A549 (cell line): Measurements from ENCODE around the gene RSF1. TPM values are rescaled to one million over a fixed set of nuclear protein-coding genes. Genes with fewer than 3 reads are reported as not detected.

ENCODE experiments used
- ATAC-seq, 2 experiments: fragments of 200-7000 bp in 1 of 2; fragments of >200 bp in 1 of 2; cut with Nextera tagmentation in 1 of 2; cut with Tn5 transposase in 1 of 2; 3 replicates each; pipeline versions ENCODE4 v1.8.0 to v1.9.1; 2018 to 2020; ENCODE audit warnings: mild to moderate bottlenecking in 1 of 2, moderate library complexity in 1 of 2
- CTCF ChIA-PET: fragments of 300-600 bp; sonication (Branson Sonifier 250); formaldehyde crosslinking; extraction: SDS; loops from one replicate; lab custom pipeline; 2021; ENCODE audit warnings: antibody characterized with exemption, inconsistent platforms; lab: Yijun Ruan, JAX
- POLR2A ChIA-PET: fragments of 350-600 bp; formaldehyde crosslinking; extraction: SDS; loops from one replicate; lab custom pipeline; 2021; ENCODE audit warnings: antibody characterized with exemption, inconsistent platforms; lab: Yijun Ruan, JAX
- DNase-seq, 2 experiments: peaks; one replicate each; pipeline versions ENCODE4 v3.0.0 to v3.0.0-alpha.2; 2011 to 2016; ENCODE audit warnings: low read depth in 1 of 2, low spot score in 1 of 2
- FAIRE-seq: peaks from 2 replicates; lab custom pipeline; 2011; peaks lifted over from hg19 to GRCh38; lab: Jason Lieb, UNC
- H3K27ac ChIP-seq, 2 experiments: fragments of >200 bp; sonication (Bioruptor Twin); formaldehyde crosslinking; 3 replicates each; pipeline ENCODE4 v1.5.1; 2016 to 2017
- H3K4me1 ChIP-seq: fragments of >200 bp; sonication (Bioruptor Twin); formaldehyde crosslinking; 3 replicates; pipeline ENCODE4 v1.6.1; 2016
- H3K4me2 ChIP-seq: fragments of >200 bp; sonication (Bioruptor Twin); formaldehyde crosslinking; 3 replicates; pipeline ENCODE4 v1.6.1; 2016
- H3K4me3 ChIP-seq: fragments of >200 bp; sonication (Bioruptor Twin); formaldehyde crosslinking; 3 replicates; pipeline ENCODE4 v1.5.1; 2016
- H3K9me3 ChIP-seq: fragments of >200 bp; sonication (Bioruptor Twin); formaldehyde crosslinking; 3 replicates; pipeline ENCODE4 v1.6.1; 2016
- MAZ ChIP-seq: fragments of 150-350 bp; IDR thresholded peaks from 2 replicates; pipeline ENCODE4 v1.6.1; 2014; ENCODE audit warnings: antibody characterized with exemption, low read depth, low read length, borderline replicate concordance
- RARB ChIP-seq: fragments of 250-450 bp; sonication (Bioruptor Pico); IDR thresholded peaks from 2 replicates; pipeline ENCODE4 v1.8.0; 2021; ENCODE audit warnings: mild to moderate bottlenecking, moderate library complexity
- RFX5 ChIP-seq: fragments of 450-650 bp; IDR thresholded peaks from 2 replicates; pipeline ENCODE4 v1.7.1; 2014; ENCODE audit warnings: antibody characterized with exemption, mild to moderate bottlenecking, moderate library complexity
- ZFP36 ChIP-seq: fragments of 450-650 bp; IDR thresholded peaks from 2 replicates; pipeline ENCODE4 v1.6.1; 2014; ENCODE audit warnings: borderline replicate concordance; ENCODE audit not compliant: partially characterized antibody
- ZNF302 ChIP-seq: fragments of 250-450 bp; sonication (Bioruptor Pico); IDR thresholded peaks from 2 replicates; pipeline ENCODE4 v1.9.0; 2021; ENCODE audit warnings: inconsistent platforms, mild to moderate bottlenecking, moderate library complexity
- WGBS: methylation state at CpG from one replicate; pipeline ENCODE4 v1.1.6; 2017; ENCODE audit errors: missing lambda C conversion rate; 5-methylcytosine and 5-hydroxymethylcytosine counted together
- polyA plus RNA-seq, 4 experiments: library from polyadenylated mRNA; depleted of rRNA in 3 of 4; stranded (reverse); fragments of >200 nt; fragmentation: RNase III in 1 of 4; extraction: RNeasy Plus Mini Kit Qiagen cat#74134 plus additional on column Dnase treatment in 1 of 4; gene quantifications; 2 replicates in 3 of 4; 3 replicates in 1 of 4; pipeline ENCODE4 v1.2.3, GENCODE V29; 2011 to 2017
- small RNA-seq, 6 experiments: library from RNA; depleted of rRNA; stranded (forward); fragments of <200 nt; gene quantifications; one replicate each; pipeline ENCODE3, GENCODE V24; 2012

RSF1 gene
- polyA plus RNA-seq, 2 of the 4 experiments (the other 2 are of a cell fraction), result 18.8 to 29.6 TPM

GRCh38 chr11:77617892-77618291, 202.6 kb downstream of the RSF1 start:
- FAIRE-seq, result no peak
- no peak overlapping the region for H3K4me3 ChIP-seq
- H3K9me3 ChIP-seq, result no peaks in the 10 kb centered on the region
- CTCF ChIA-PET, result interaction anchor here (1.4 to 3.7 kb wide), 6 partner anchors 7 to 491 kb away, joined by 3 to 26 read pairs (median 18); no protein-coding TSS in a partner anchor
- no peak overlapping the region for H3K4me2 ChIP-seq
- WGBS, result 94% methylated on average over 3 of the region's 3 CpGs
- peaks cover 3% of the 10 kb centered on the region; the same call in 1 of the 3 replicates for H3K4me1 ChIP-seq
- H3K27ac ChIP-seq, result no peak overlapping the region
- no peak for ATAC-seq
- TF ChIP-seq MAZ, result no peak
- no peak for TF ChIP-seq ZNF302 (CRISPR knock-in tag)
- POLR2A ChIA-PET, result no interaction called here
- DNase-seq, result no peak

- Histone ChIP-seq H3K27ac (no peak overlapping the region), H3K4me2 (no peak overlapping the region), H3K4me3 (no peak overlapping the region), H3K4me1 (peaks cover 4% of the 10 kb centered on the region; the same call in 1 of the 3 replicates), H3K9me3 (no peaks in the 10 kb centered on the region)
- FAIRE-seq (no peak), ATAC-seq (peak in 1 of 2 experiments; percentile 26; a peak in 2 of 6 replicates), DNase-seq (no peak)
- POLR2A ChIA-PET, result interaction anchor here (0.7 to 1.3 kb wide), 2 partner anchors 10 to 383 kb away, joined by 3 to 4 read pairs; no protein-coding TSS in a partner anchor
- CTCF ChIA-PET, result interaction anchor here (0.6 to 3.5 kb wide), 6 partner anchors 8 to 485 kb away, joined by 3 to 26 read pairs (median 4); partner anchors contain the start of gene MYO7A
- TF ChIP-seq RFX5, result no peak
- no peak for TF ChIP-seq ZFP36
- no peak for TF ChIP-seq RARB (CRISPR knock-in tag)
- TF ChIP-seq MAZ, result no peak
Observed at GRCh38 chr11:77611921-77612320, 208.6 kb downstream of the RSF1 start.

Small RNAs within 50 kb of the gene (small RNA-seq; reads per million reads assigned to genes)
- 0 reads per million in 6 experiments for gene RF00019

Other genes with a start within 250 kb of the RSF1 start
- gene AQP11, start 230.8 kb downstream of the RSF1 start, polyA plus RNA-seq (2011; rRNA removed), result 2.3 and 2.4 TPM in 2 replicates
- gene AQP11, start 230.8 kb downstream of the RSF1 start, polyA plus RNA-seq (2017; fragmentation: RNase III; extraction: RNeasy Plus Mini Kit Qiagen cat#74134 plus additional on column Dnase treatment), result 2.2 to 3.1 TPM (median 2.6 TPM) in 3 replicates
- 176 and 210 TPM in 2 replicates for gene CLNS1A, start 182.9 kb downstream of the RSF1 start, polyA plus RNA-seq (2011; rRNA removed)
- gene CLNS1A, start 182.9 kb downstream of the RSF1 start, polyA plus RNA-seq (2017; fragmentation: RNase III; extraction: RNeasy Plus Mini Kit Qiagen cat#74134 plus additional on column Dnase treatment), result 165 to 182 TPM (median 173 TPM) in 3 replicates
- gene AAMDC, start 422 bp upstream of the RSF1 start, polyA plus RNA-seq (2011; rRNA removed), result 17.7 and 25.4 TPM in 2 replicates
- gene AAMDC, start 422 bp upstream of the RSF1 start, polyA plus RNA-seq (2017; fragmentation: RNase III; extraction: RNeasy Plus Mini Kit Qiagen cat#74134 plus additional on column Dnase treatment), result 31.3 to 41.8 TPM (median 36.5 TPM) in 3 replicates
- 35.3 and 39.4 TPM in 2 replicates for gene INTS4, start 173.9 kb upstream of the RSF1 start, polyA plus RNA-seq (2011; rRNA removed)
- 20.2 to 23.2 TPM (median 22.0 TPM) in 3 replicates for gene INTS4, start 173.9 kb upstream of the RSF1 start, polyA plus RNA-seq (2017; fragmentation: RNase III; extraction: RNeasy Plus Mini Kit Qiagen cat#74134 plus additional on column Dnase treatment)
- 3.2 and 3.6 TPM in 2 replicates for gene KCTD14, start 202.6 kb upstream of the RSF1 start, polyA plus RNA-seq (2011; rRNA removed)
- gene KCTD14, start 202.6 kb upstream of the RSF1 start, polyA plus RNA-seq (2017; fragmentation: RNase III; extraction: RNeasy Plus Mini Kit Qiagen cat#74134 plus additional on column Dnase treatment), result 2.4 to 2.7 TPM (median 2.6 TPM) in 3 replicates
- not detected in 2 replicates for gene THRSP, start 243.1 kb upstream of the RSF1 start, polyA plus RNA-seq (2011; rRNA removed)
- gene THRSP, start 243.1 kb upstream of the RSF1 start, polyA plus RNA-seq (2017; fragmentation: RNase III; extraction: RNeasy Plus Mini Kit Qiagen cat#74134 plus additional on column Dnase treatment), result not detected in 3 replicates